T-cell (primary cell): ENCODE results near the gene CYS1. TPM values are rescaled to one million over a fixed set of nuclear protein-coding genes. Genes with fewer than 3 reads are reported as not detected.

Source experiments
- ATAC-seq, 4 experiments: fragments of 200-7000 bp in 3 of 4; fragments of 150-1000 bp in 1 of 4; cut with Tn5 transposase; replicated peaks in 1 of 4; 1 replicate in 3 of 4; 2 replicates in 1 of 4; pipeline ENCODE4 v1.10.0; 2021; ENCODE audit warnings: moderate library complexity in 3 of 4, mild to moderate bottlenecking in 2 of 4, moderate number of reproducible peaks in 1 of 4
- CTCF ChIA-PET, 2 donors: fragments of 300-600 bp; sonication (Branson Sonifier 250); formaldehyde crosslinking; loops; one replicate each; lab custom pipeline; 2022; ENCODE audit warnings: antibody characterized with exemption in 2 of 2; lab: Charles Lee
- POLR2A ChIA-PET, 2 donors: fragments of 300-600 bp; sonication (Branson Sonifier 250); formaldehyde crosslinking; loops; one replicate each; lab custom pipeline; 2022; ENCODE audit warnings: antibody characterized with exemption in 2 of 2; lab: Charles Lee
- DNase-seq, 35 experiments: peaks; one replicate each; pipeline versions ENCODE4 v3.0.0 to v3.0.0-alpha.2; 2013 to 2023
- H3K27ac ChIP-seq: one replicate; pipeline ENCODE4 v1.5.1; 2013; ENCODE audit warnings: low read length
- H3K27me3 ChIP-seq, 2 experiments: replicated peaks in 1 of 2; 1 replicate in 1 of 2; 2 replicates in 1 of 2; pipeline versions ENCODE4 v1.6.1 to v1.7.0; 2013; ENCODE audit warnings: low read length in 1 of 2, mixed read lengths in 1 of 2; ENCODE audit not compliant: control insufficient read depth in 2 of 2, insufficient read depth in 2 of 2; ENCODE audit errors: extremely low read depth in 1 of 2
- H3K36me3 ChIP-seq, 2 donors: 1 replicate in 1 of 2; 2 replicates in 1 of 2; pipeline versions ENCODE4 v1.6.1 to v1.7.0; 2013; ENCODE audit warnings: low read length in 1 of 2; ENCODE audit not compliant: control insufficient read depth in 2 of 2, insufficient read depth in 1 of 2; ENCODE audit errors: extremely low read depth in 1 of 2
- H3K4me1 ChIP-seq, 2 experiments: 1 replicate in 1 of 2; 2 replicates in 1 of 2; pipeline versions ENCODE4 v1.6.1 to v1.7.0; 2013; ENCODE audit warnings: low read length in 2 of 2, mixed read lengths in 1 of 2; ENCODE audit not compliant: insufficient read depth in 2 of 2, control insufficient read depth in 1 of 2; ENCODE audit errors: extremely low read depth in 1 of 2
- H3K4me3 ChIP-seq, 2 donors: 1 replicate in 1 of 2; 2 replicates in 1 of 2; pipeline versions ENCODE4 v1.5.1 to v1.7.0; 2013; ENCODE audit warnings: mild to moderate bottlenecking in 2 of 2, low read length in 1 of 2, moderate library complexity in 1 of 2; ENCODE audit not compliant: control insufficient read depth in 1 of 2; ENCODE audit errors: extremely low read depth in 1 of 2
- H3K9me3 ChIP-seq: 2 replicates; pipeline ENCODE4 v1.7.0; 2013
- H3K27ac Mint-ChIP-seq, 2 donors: one replicate each; pipeline ENCODE4 v1.8.0; 2020 to 2021; ENCODE audit warnings: mild to moderate bottlenecking in 2 of 2, mixed read lengths in 2 of 2
- H3K27me3 Mint-ChIP-seq, 2 donors: one replicate each; pipeline ENCODE4 v1.8.0; 2021 to 2022; ENCODE audit warnings: mixed read lengths in 2 of 2
- H3K36me3 Mint-ChIP-seq: one replicate; pipeline ENCODE4 v1.8.0; 2021; ENCODE audit warnings: mixed read lengths
- H3K4me1 Mint-ChIP-seq, 3 donors: one replicate each; pipeline ENCODE4 v1.8.0; 2020 to 2022; ENCODE audit warnings: mixed read lengths in 3 of 3, mild to moderate bottlenecking in 1 of 3
- H3K4me3 Mint-ChIP-seq, 3 donors: one replicate each; pipeline ENCODE4 v1.8.0; 2020 to 2022; ENCODE audit warnings: mild to moderate bottlenecking in 3 of 3, mixed read lengths in 3 of 3, moderate library complexity in 3 of 3
- H3K9me3 Mint-ChIP-seq, 3 donors: one replicate each; pipeline ENCODE4 v1.8.0; 2020 to 2022; ENCODE audit warnings: mixed read lengths in 3 of 3
- WGBS: methylation state at CpG from one replicate; pipeline ENCODE4 v1.1.5; 2013; ENCODE audit warnings: missing lambda C conversion rate; ENCODE audit not compliant: insufficient coverage; 5-methylcytosine and 5-hydroxymethylcytosine counted together
- total RNA-seq, 35 experiments: library from RNA in 6 of 35; stranded (reverse) in 6 of 35; fragments of 120-200 nt in 1 of 35; gene quantifications; one replicate each; pipeline versions ENCODE4 v1.2.1 to v1.2.4 and lab custom pipeline; 2013 to 2026

The CYS1 gene
- total RNA-seq, 5 donors from 2014 or later (not counting 1 experiment from before 2014, with no cell fraction given) = not detected

DNA sequence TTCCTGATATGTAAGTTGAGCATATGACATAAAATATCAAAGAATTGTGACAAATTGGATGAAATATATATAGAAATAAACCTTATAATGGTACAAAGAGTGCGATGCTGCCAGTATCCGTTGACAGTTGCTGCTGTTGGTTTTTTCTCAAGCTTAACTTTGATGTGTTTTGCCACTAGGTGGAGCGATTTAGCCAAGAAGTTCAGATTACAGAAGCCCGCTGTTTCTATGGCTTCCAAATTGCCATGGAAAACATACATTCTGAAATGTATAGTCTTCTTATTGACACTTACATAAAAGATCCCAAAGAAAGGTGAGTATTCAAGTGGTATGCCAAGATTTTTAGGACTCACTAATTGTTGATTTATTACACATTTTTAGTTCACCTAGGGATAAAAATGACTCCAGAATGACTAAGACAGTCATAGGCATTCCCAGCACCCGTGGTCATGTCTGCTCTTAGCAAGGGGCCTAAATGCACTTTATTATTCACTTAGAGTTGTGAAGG is 44.4 kb upstream of the CYS1 start:
- H3K9me3 Mint-ChIP-seq = no peaks in the 10 kb centered on the region
- no peak overlapping the region for H3K4me3 ChIP-seq
- peak overlapping the region in 2 of 3 donors; percentile 25 to 88 for H3K4me3 Mint-ChIP-seq
- peaks cover 32 to 60% (median 36%) of the 10 kb centered on the region in 3 donors for H3K4me1 Mint-ChIP-seq
- peaks cover 13 to 17% of the 10 kb centered on the region in 2 donors for H3K27me3 Mint-ChIP-seq
- ATAC-seq (no peak), DNase-seq (peak in 25 of 35 experiments; percentile 19 to 86 (median 42))
- H3K9me3 ChIP-seq = no peaks in the 10 kb centered on the region
- ChIA-PET CTCF (interaction anchor here (0.6 to 4.2 kb wide), 15 partner anchors 10 to 320 kb away, joined by 3 to 65 read pairs (median 5); no protein-coding TSS in a partner anchor), POLR2A (interaction anchor here in 1 of 2 donors (1.6 kb wide), 1 partner anchor 284 kb away, joined by 7 read pairs; no protein-coding TSS in a partner anchor)
- no peak overlapping the region for H3K27ac Mint-ChIP-seq
- peaks cover 15 to 50% of the 10 kb centered on the region in 2 experiments for H3K4me1 ChIP-seq
- H3K27me3 ChIP-seq = peaks cover 0 to 16% of the 10 kb centered on the region in 2 experiments
- 6% methylated on average over 2 of the region's 5 CpGs for WGBS
- no peaks in the 10 kb centered on the region for H3K36me3 ChIP-seq
- no peaks in the 10 kb centered on the region for H3K36me3 Mint-ChIP-seq
- H3K27ac ChIP-seq = no peak overlapping the region

GRCh38 chr2:10123281-10123680 is 43.1 kb upstream of the CYS1 start:
- ChIA-PET CTCF (interaction anchor here (0.6 to 4.2 kb wide), 7 partner anchors 55 to 322 kb away, joined by 3 to 65 read pairs (median 4); partner anchors contain the start of gene TAF1B (in 1 of the 2)), POLR2A (no interaction called here)
- Histone ChIP-seq H3K4me1 (peaks cover 17 to 52% of the 10 kb centered on the region in 2 experiments), H3K27me3 (peaks cover 0 to 16% of the 10 kb centered on the region in 2 experiments), H3K36me3 (no peaks in the 10 kb centered on the region), H3K9me3 (no peaks in the 10 kb centered on the region), H3K27ac (no peak overlapping the region), H3K4me3 (peak overlapping the region; percentile 57 to 78)
- no peaks in the 10 kb centered on the region for H3K9me3 Mint-ChIP-seq
- H3K27me3 Mint-ChIP-seq = peaks cover 13 to 17% of the 10 kb centered on the region in 2 donors
- peak in 3 of 35 experiments; percentile 9 to 17 (median 16) for DNase-seq
- WGBS = 4% methylated on average over 9 of the region's 18 CpGs
- H3K27ac Mint-ChIP-seq = no peak overlapping the region
- H3K4me1 Mint-ChIP-seq = peaks cover 33 to 52% (median 38%) of the 10 kb centered on the region in 3 donors
- H3K4me3 Mint-ChIP-seq = peak overlapping the region; percentile 76 to 88 (median 77)
- no peaks in the 10 kb centered on the region for H3K36me3 Mint-ChIP-seq
- ATAC-seq = no peak

GRCh38 chr2:10122500-10123280 is 42.5 kb upstream of the CYS1 start, which contains the start of gene RRM2:
Gene RRM2, plus strand, starts transcription at chr2:10122739. Its CDS starts 60 bp downstream, at chr2:10122799.
- ChIA-PET CTCF (interaction anchor here in 1 of 2 donors (1.0 kb wide), 1 partner anchor 286 kb away, joined by 4 read pairs; no protein-coding TSS in a partner anchor), POLR2A (no interaction called here)
- Histone ChIP-seq H3K27ac (no peak within 1 kb of the TSS), H3K4me3 (peak within 1 kb of the TSS; percentile 57 to 78), H3K4me1 (peaks cover 17 to 54% of the 10 kb centered on the region in 2 experiments), H3K9me3 (no peaks in the 10 kb centered on the region), H3K27me3 (peaks cover 0 to 16% of the 10 kb centered on the region in 2 experiments), H3K36me3 (no peaks in the 10 kb centered on the region)
- Mint-ChIP-seq H3K27me3 (peaks cover 13 to 17% of the 10 kb centered on the region in 2 donors), H3K9me3 (no peaks in the 10 kb centered on the region), H3K4me3 (peak within 1 kb of the TSS; percentile 88 to 97 (median 88)), H3K4me1 (peaks cover 34 to 52% (median 41%) of the 10 kb centered on the region in 3 donors), H3K27ac (no peak within 1 kb of the TSS), H3K36me3 (no peaks in the 10 kb centered on the region)
- under 1% methylated on average over 81 of the region's 81 CpGs for WGBS
- ATAC-seq (peak; percentile 76 to 80 (median 78)), DNase-seq (peak; percentile 62 to 92 (median 83))

GRCh38 chr2:10120877-10121574 is 40.8 kb upstream of the CYS1 start:
- peak in 1 of 35 experiments; percentile 27 for DNase-seq
- 73% methylated on average over 1 of the region's 13 CpGs for WGBS
- Mint-ChIP-seq H3K27ac (peak overlapping the region in 1 of 2 donors; percentile 55), H3K36me3 (no peaks in the 10 kb centered on the region), H3K4me3 (peak overlapping the region; percentile 88 to 97 (median 88)), H3K9me3 (no peaks in the 10 kb centered on the region), H3K4me1 (peaks cover 34 to 51% (median 41%) of the 10 kb centered on the region in 3 donors), H3K27me3 (peaks cover 13 to 17% of the 10 kb centered on the region in 2 donors)
- Histone ChIP-seq H3K27ac (peak overlapping the region; percentile 58), H3K36me3 (no peaks in the 10 kb centered on the region), H3K4me3 (peak overlapping the region; percentile 45 to 79), H3K9me3 (no peaks in the 10 kb centered on the region), H3K27me3 (peaks cover 0 to 16% of the 10 kb centered on the region in 2 experiments), H3K4me1 (peaks cover 17 to 54% of the 10 kb centered on the region in 2 experiments)
- ChIA-PET CTCF (interaction anchor here in 1 of 2 donors (0.6 to 2.6 kb wide), 4 partner anchors 181 to 543 kb away, joined by 4 to 16 read pairs (median 4); no protein-coding TSS in a partner anchor), POLR2A (interaction anchor here in 1 of 2 donors (1.0 kb wide), 1 partner anchor 327 kb away, joined by 4 read pairs; the partner anchor contains the start of gene ODC1)
- ATAC-seq = no peak

- POLR2A ChIA-PET = interaction anchor here in 1 of 2 donors (1.0 kb wide), 1 partner anchor 328 kb away, joined by 4 read pairs; the partner anchor contains the start of gene ODC1
- peaks cover 34 to 47% (median 41%) of the 10 kb centered on the region in 3 donors for H3K4me1 Mint-ChIP-seq
- no peaks in the 10 kb centered on the region for H3K9me3 Mint-ChIP-seq
- Histone ChIP-seq H3K36me3 (no peaks in the 10 kb centered on the region), H3K27me3 (peaks cover 0 to 16% of the 10 kb centered on the region in 2 experiments), H3K9me3 (no peaks in the 10 kb centered on the region), H3K27ac (peak overlapping the region; percentile 58), H3K4me3 (peak overlapping the region; percentile 45 to 79), H3K4me1 (peaks cover 17 to 49% of the 10 kb centered on the region in 2 experiments)
- ATAC-seq (peak; percentile 85 to 87 (median 86)), DNase-seq (peak; percentile 81 to 95 (median 89))
- CTCF ChIA-PET = interaction anchor here (0.6 to 2.6 kb wide), 4 partner anchors 25 to 315 kb away, joined by 3 to 16 read pairs (median 4); no protein-coding TSS in a partner anchor
- H3K27ac Mint-ChIP-seq = peak overlapping the region; percentile 92 to 94
- under 1% methylated on average over 54 of the region's 60 CpGs for WGBS
- peak overlapping the region; percentile 88 to 97 (median 88) for H3K4me3 Mint-ChIP-seq
- H3K27me3 Mint-ChIP-seq = peaks cover 13 to 14% of the 10 kb centered on the region in 2 donors
- H3K36me3 Mint-ChIP-seq = no peaks in the 10 kb centered on the region
Measured at GRCh38 chr2:10120158-10120876, 40.1 kb upstream of the CYS1 start.
